Measurements from ENCODE around the gene RHO. TPM values are rescaled to one million over a fixed set of nuclear protein-coding genes. Genes with fewer than 3 reads are reported as not detected.
"Not testable (repeated sequence)": the region's sequence is repeated elsewhere in the genome, so short reads cannot be mapped to it uniquely, and the experiment has no call there.

Gene RHO
- total RNA-seq, 4 donors from 2014 or later, result not detected

DNA sequence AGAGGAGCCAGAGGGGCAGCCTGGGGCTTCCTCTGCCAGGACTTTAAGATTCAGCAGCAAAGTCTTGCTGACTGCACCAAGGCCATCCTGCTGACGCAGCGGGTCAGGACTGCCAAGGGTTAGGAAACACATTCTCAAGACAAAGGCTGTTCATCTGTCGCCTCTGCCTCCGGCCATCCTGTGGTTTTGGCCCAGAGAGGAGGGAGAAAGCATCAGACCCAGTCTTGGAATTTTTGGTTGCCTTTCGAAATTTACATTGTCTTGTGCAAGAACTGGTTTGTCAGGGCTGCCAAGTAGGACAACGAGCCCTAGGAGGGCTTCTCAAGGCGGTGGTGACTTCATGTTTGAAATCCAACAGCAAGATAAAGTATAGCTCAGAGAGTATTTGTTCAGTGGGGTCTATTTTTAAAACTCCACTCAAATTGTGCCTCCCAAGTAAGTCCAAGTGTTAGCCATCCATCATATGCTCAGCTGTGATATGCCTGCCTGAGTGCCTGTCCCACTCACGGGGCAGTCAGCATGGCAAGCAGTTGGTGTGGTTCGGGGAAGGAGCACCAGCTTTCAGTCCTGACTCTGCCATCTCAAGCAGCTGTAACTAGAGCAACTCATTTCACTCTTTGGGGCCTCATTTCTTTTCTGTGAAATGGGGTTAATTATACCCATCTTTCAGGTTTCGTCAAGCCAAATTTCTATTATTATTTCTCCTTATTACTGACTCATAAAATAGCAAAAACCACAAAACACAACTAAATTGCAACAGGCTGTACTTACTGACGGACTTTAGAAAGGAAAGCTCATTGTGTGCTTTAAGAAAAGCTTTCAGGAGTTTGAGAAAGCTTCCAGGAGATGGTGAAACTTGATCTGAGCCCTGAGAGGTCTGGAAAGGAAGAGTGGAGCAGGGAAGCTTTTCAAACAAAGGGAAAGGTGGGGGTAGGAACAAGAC lies 42.4 kb upstream of the RHO start:
- peaks cover 40 to 47% of the 10 kb centered on the region in 2 donors for H3K4me1 ChIP-seq
- peak; percentile 68 to 82 for DNase-seq
- peak in 1 of 2 donors; percentile 13 for TF ChIP-seq POLR2A (IDR thresholded peaks at IDR 0.05)
- TF ChIP-seq, protein P1, sequence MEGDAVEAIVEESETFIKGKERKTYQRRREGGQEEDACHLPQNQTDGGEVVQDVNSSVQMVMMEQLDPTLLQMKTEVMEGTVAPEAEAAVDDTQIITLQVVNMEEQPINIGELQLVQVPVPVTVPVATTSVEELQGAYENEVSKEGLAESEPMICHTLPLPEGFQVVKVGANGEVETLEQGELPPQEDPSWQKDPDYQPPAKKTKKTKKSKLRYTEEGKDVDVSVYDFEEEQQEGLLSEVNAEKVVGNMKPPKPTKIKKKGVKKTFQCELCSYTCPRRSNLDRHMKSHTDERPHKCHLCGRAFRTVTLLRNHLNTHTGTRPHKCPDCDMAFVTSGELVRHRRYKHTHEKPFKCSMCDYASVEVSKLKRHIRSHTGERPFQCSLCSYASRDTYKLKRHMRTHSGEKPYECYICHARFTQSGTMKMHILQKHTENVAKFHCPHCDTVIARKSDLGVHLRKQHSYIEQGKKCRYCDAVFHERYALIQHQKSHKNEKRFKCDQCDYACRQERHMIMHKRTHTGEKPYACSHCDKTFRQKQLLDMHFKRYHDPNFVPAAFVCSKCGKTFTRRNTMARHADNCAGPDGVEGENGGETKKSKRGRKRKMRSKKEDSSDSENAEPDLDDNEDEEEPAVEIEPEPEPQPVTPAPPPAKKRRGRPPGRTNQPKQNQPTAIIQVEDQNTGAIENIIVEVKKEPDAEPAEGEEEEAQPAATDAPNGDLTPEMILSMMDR (IDR thresholded peaks at IDR 0.05 in 4 of 5, conservative IDR thresholded peaks at IDR 0.05 in 1 of 5), result no peak
- no peaks in the 10 kb centered on the region for H3K27me3 ChIP-seq
- no peaks in the 10 kb centered on the region for H3K9me3 ChIP-seq
- in situ Hi-C loops (cut with MboI; ENCODE audit: low sequenced_read_pairs in 4 of 4) (loop anchor here in 3 of 4 donors (25.0 kb wide), 2 partner anchors 351 to 451 kb away; no protein-coding TSS in a partner anchor), intact Hi-C loops (cut with DNase I; ENCODE audit: low total_unique reads) (loop anchor here (1.0 kb wide), 1 partner anchor 338 kb away; no protein-coding TSS in a partner anchor)
- peak overlapping the region; percentile 60 to 84 (median 70) for H3K27ac ChIP-seq
- H3K4me3 ChIP-seq, result no peak overlapping the region
- no peaks in the 10 kb centered on the region for H3K36me3 ChIP-seq
- peak; percentile 38 to 60 for ATAC-seq

DNA sequence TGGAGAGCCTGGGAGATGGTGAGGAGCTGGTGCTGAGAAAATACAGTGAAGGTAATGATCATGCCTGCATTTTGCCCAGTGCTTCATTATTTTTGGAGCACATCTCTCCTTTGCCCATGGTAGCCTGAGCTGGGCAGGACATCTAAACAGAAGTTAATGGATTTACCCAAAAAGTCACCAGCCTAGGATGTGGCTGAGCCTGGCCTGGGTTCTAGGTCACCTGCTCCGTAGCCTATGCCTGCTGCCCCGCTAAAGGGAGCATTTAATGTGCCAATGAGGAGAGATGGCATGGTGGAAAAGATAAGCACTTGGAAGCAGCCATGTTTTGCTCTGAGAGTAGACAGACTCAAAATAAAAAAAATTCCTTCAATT lies 41.8 kb upstream of the RHO start:
- Histone ChIP-seq H3K27me3 (no peaks in the 10 kb centered on the region), H3K4me3 (no peak overlapping the region), H3K27ac (peak overlapping the region; percentile 60 to 84 (median 70)), H3K4me1 (peaks cover 40 to 46% of the 10 kb centered on the region in 2 donors), H3K9me3 (no peaks in the 10 kb centered on the region), H3K36me3 (no peaks in the 10 kb centered on the region)
- in situ Hi-C loops (cut with MboI; ENCODE audit: low sequenced_read_pairs in 4 of 4) (loop anchor here in 3 of 4 donors (25.0 kb wide), 2 partner anchors 351 to 451 kb away; no protein-coding TSS in a partner anchor), intact Hi-C loops (cut with DNase I; ENCODE audit: low total_unique reads) (no loop called here)
- ATAC-seq (no peak), DNase-seq (no peak)
- TF ChIP-seq, protein P1 (IDR thresholded peaks at IDR 0.05 in 4 of 5, conservative IDR thresholded peaks at IDR 0.05 in 1 of 5), result no peak
- no peak for TF ChIP-seq POLR2A (IDR thresholded peaks at IDR 0.05)

DNA sequence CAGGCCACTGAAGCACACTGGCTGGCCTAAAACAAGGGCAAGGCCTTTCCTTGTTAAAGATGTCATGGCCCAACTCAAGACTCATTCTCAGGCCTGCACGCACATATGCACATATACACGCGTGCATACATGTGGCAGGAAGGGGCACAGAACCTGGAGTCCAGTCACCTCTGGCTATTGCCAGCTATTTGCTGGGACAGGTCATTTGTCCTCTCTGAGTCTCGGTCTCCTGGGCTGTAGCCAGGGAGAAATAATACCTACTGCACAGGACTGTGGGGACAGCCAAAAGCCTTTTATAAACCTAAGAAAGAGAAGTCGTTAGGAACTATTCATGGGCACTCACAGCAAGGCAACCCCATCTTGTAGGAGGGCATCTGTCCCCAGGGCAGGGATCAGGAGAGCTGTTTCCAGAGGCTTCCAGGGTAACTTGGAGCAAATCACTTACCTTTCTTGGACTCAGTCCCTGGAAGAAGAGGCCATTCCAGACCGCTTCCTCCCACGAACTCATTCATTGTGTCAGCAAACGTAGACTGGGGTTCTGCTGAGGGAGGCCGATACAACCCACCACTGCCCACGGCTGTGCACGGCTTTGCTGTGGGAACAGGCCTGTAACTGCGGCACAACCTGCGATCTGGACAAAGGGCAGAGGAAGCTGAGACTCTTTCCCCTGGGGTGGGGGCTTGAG lies 41.1 kb upstream of the RHO start:
- DNase-seq (peak; percentile 45 to 53), ATAC-seq (peak; percentile 17 to 39)
- H3K27ac ChIP-seq, result peak overlapping the region; percentile 60 to 84 (median 70)
- in situ Hi-C loops (cut with MboI; ENCODE audit: low sequenced_read_pairs in 4 of 4), result loop anchor here in 3 of 4 donors (25.0 kb wide), 2 partner anchors 350 to 450 kb away; no protein-coding TSS in a partner anchor
- no peaks in the 10 kb centered on the region for H3K27me3 ChIP-seq
- no peaks in the 10 kb centered on the region for H3K9me3 ChIP-seq
- intact Hi-C loops (cut with DNase I; ENCODE audit: low total_unique reads), result no loop called here
- peaks cover 40% of the 10 kb centered on the region in 2 donors for H3K4me1 ChIP-seq
- TF ChIP-seq POLR2A (IDR thresholded peaks at IDR 0.05), result no peak
- TF ChIP-seq, protein P1 (IDR thresholded peaks at IDR 0.05 in 4 of 5, conservative IDR thresholded peaks at IDR 0.05 in 1 of 5), result no peak
- no peaks in the 10 kb centered on the region for H3K36me3 ChIP-seq
- no peak overlapping the region for H3K4me3 ChIP-seq

DNA sequence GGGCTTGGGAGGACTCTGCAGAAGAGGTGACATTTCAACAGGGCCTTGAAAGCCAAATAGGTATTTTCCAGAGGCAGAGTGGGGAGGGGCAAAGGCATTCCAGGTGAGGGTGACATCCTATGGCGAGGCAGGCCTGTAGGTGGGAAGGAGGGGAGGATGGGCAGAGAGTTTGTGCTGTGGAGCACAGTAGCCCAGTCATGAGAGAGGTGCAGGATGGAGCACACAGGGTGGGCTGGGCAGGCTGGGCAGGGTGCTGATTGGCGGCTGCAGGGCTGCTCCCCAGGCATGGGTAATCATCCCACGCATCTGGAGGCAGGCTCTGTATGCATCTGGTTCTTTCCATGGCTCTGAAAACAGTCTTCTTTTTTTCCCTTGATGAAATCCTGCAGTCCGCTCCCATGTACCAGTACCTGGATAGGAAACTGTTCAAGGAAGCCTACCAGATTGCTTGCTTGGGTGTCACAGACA lies 40.5 kb upstream of the RHO start:
- ATAC-seq; H3K4me3 ChIP-seq; H3K36me3 ChIP-seq; intact Hi-C loops (cut with DNase I; ENCODE audit: low total_unique reads); H3K27me3 ChIP-seq; H3K9me3 ChIP-seq; DNase-seq: not testable (repeated sequence)
- in situ Hi-C loops (cut with MboI; ENCODE audit: low sequenced_read_pairs in 4 of 4), result loop anchor here in 3 of 4 donors (25.0 kb wide), 2 partner anchors 349 to 449 kb away; no protein-coding TSS in a partner anchor
- Histone ChIP-seq H3K27ac (peak overlapping the region in 3 of 4 donors; percentile 69 to 84 (median 70)), H3K4me1 (peaks cover 39 to 40% of the 10 kb centered on the region in 2 donors)

DNA sequence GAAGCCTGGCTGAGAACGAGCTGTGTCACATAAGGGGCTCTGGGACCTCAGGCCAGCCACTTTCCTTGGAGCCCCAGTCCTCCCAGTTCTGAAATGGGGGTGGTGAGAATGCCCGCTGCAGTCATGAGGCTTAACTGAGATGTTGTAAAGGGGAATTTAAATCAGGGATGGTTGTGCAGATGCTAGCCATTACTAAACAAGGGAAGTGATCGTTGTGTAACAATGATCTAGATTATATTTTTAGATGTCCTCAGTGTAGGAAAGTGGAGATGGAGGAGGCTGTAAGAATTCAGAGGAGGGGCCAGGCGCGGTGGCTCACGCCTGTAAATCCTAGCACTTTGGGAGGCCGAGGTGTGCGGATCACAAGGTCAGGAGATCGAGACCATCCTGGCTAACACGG lies 39.2 kb upstream of the RHO start:
- H3K9me3 ChIP-seq; H3K36me3 ChIP-seq; intact Hi-C loops (cut with DNase I; ENCODE audit: low total_unique reads); H3K27me3 ChIP-seq; H3K4me3 ChIP-seq: not testable (repeated sequence)
- ATAC-seq (peak; percentile 53 to 70), DNase-seq (peak in 1 of 2 donors; percentile 54)
- Histone ChIP-seq H3K4me1 (peaks cover 40 to 47% of the 10 kb centered on the region in 2 donors), H3K27ac (peak overlapping the region in 3 of 4 donors; percentile 59 to 84 (median 79))
- in situ Hi-C loops (cut with MboI; ENCODE audit: low sequenced_read_pairs in 4 of 4), result loop anchor here in 3 of 4 donors (25.0 kb wide), 2 partner anchors 348 to 448 kb away; no protein-coding TSS in a partner anchor
